ENCODE results near the gene FAM20A.

DNA sequence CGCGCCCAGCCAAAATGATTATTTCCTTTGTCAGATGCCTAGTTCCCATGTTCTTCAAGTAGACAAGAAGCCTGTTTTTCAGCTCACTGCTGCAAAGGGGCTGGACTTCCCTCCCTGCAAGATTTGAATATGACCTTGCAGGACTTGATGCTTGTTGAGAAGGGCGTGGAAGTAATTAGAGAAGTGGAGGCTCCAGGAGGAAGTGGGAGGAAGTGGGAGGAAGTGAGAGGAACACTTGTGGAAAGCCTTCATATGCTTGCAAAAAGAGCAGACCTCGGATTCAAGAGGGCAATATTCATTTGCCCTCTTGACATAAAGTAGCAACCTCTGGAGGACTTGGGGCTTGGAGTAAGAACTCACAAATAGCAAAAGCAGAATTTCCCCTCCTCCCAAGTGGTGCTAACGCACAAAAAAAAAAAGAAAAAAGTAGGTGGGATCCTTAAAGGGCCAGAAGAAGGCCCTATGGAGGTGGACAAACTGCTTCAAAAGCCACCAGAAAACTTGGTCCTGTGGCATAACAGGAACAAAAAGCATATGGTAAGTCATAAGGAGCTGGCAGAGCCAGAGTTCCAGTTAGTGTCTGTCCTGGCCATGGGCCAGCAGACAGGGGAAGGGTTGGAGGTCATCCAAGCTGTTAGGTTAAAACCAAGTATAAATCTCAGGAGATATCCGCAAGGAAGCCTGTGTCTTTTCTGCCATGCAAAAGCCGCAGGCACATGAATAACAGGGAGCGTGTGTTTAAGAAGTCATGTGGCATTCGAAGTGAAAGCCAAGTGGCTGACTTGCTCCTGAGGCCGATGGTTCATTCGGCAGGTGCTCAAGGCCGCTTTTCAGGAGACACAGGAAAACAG is 109.6 kb downstream of the FAM20A start:
- no peak for TF ChIP-seq EZH2phosphoT487 (IDR thresholded peaks at IDR 0.05; ENCODE audit: insufficient read depth, low read depth)
- no peak for TF ChIP-seq EZH2 (IDR thresholded peaks at IDR 0.05; ENCODE audit: insufficient read depth, poor library complexity, severe bottlenecking)

Data from GM23248 (cell line).